ENCODE data around the gene SMIM5.
A peak's percentile ranks its signal among the peaks of the same experiment; 100 is the strongest.

Gene SMIM5

DNA sequence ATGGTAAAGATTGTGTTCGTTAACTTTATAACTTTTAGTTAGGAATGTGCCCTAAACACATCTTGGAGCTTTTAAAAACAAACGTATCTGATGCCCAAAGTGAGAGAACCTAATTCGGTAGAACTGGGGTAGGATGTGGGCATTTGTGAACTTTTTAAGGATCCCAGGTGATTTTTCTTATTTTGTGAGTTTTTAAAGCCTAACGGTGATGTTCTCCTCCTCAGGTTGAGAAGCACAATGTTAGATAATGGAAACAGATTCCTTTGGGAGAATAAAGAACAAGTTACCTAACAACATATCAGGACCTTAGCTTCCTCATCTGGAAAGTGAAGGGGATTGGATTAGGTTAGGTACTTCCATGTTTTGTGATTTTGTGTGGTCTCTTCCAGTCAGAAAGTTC lies 34.6 kb downstream of the SMIM5 start:
- no peak for DNase-seq (ENCODE audit: low spot score)

DNA sequence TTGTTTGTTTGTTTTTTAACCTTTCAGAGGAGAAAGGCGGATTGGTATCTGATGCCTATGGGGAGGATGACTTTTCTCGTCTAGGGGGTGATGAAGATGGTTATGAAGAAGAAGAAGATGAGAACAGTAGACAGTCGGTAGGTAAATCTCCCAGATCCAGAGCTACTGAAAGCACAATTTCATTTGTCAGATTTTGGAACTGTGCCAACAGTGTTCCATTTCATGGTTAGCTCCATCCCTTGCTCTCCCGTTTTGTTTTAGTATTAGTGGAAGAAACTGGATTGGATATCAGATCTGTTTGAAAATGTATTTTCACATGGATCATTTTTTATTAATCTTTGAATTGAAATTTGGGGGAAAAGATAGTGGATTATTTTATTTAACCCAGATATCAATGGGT lies 35.3 kb downstream of the SMIM5 start:
- no peak for DNase-seq (ENCODE audit: low spot score)

DNA sequence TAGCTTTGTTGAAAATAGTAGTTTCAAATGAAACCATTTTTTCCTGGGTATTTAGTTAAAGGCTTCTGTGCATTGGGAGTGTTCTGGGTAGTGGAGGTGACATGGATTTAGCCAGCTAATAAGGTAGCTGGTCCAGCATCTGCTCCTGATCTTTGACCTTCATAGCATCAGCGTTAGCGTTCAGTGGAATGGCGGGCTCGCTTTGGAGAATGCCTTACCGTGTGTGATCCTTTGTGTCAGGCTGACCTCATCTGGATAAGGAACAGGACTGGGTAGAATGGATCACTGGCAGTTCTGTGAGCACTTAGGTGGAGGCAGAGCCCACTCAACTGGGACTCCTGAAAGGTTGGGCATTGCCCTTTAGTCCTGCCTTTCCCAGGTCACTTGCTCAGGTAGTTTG lies 37.6 kb downstream of the SMIM5 start:
- DNase-seq (ENCODE audit: low spot score), result no peak

DNA sequence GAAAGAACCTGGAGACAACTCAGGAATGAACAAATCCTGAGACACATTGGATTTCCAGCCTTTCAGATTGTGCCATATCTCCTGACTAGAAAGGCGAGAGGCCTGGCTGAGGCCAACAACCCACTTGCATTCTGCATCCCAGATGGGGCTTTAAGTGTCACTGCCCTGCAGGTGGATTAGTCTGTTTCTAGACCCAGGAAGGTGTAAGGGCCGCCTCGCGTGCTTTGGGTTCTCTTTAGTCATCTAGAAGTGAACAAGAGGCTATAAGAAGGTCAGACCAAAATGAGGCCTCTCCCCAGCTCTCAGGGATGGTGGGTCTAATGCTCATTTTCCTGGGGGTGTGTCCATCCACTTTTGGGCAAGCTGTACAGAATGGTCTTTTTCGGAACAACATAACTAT lies 38.8 kb downstream of the SMIM5 start:
- no peak for DNase-seq (ENCODE audit: low spot score)

DNA sequence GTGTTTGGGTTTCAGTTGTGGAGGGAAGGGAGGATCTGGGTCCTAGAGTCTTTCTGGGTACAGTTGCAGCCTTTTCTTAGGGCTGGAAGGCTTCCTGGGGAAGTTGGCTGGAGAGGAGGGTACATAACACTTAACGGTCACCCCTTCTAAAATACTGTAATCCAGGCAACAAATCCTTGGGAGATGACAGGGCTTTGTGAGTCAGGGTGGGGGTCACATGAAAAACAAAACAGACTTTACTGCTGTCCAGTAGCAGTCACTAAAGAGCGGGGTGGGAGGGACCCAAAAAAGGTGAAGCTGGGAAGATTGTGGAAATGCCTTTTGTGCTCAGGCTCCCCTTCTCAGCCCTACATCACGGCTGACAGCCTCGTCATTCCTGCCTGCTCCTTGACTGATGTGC lies 40.3 kb downstream of the SMIM5 start:
- DNase-seq (ENCODE audit: low spot score), result no peak

DNA sequence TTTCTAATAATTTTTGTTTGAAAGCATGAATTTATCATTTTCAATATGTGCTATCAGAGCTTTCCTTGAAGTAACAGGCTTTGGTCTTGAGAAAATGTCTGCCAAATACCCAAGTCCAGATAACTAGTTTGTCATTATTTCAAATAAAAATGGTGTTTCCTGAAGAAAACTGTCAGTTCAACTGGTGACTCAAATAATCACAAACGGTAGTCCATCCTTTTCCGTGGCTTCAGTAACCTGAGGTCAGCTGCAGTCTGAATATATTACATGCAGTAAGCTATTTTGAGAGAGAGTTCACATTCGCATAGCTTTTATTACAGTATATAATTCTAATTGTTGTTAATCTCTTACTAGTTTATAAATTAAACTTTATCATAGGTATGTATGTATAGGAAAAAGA lies 43.2 kb downstream of the SMIM5 start:
- DNase-seq (ENCODE audit: low spot score), result no peak

DNA sequence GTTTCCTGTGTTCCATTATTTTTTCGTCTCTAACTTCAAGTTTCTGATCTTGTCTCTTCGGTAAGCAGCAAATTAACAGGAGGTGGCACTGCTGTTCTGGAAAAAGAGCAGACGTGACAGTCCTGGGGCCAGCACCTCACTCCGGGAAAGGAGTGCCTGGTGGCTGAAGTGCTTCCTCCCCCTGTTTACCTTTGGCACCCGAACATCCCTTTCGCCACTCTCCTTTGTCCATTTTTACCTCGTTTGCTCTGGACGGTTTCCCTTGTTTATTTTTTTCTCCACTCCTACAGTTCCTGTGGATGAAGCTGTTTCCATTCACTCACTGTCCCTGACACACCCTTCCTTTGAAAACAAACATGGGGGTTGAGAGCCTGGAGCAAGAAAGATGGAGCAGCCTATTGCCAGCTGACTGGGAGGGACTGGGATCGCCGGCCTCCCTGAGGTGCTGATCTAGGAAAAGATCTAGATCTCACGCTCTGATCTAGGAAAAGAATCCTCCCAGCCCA lies 46.5 kb downstream of the SMIM5 start:
- no peak for DNase-seq (ENCODE audit: low spot score)

DNA sequence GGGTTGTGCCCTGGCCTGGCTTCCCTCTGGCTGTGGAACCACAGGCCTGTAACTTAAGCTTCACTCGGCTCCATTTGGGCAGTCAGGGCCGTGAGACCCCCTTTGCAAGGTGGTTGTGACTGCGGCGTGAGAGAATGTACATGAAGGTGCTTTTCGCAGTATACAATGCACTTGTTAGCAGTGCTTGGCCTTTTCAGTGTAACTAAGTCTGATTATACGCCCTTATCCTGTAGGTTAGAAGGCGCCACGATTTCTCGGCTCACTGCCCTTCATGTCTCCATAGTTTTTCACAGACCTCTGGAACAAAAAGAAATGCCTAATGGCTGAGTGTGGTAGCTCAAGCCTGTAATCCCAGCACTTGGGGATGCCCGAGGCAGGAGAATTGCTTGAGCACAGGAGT lies 47.2 kb downstream of the SMIM5 start:
- no peak for DNase-seq (ENCODE audit: low spot score)

DNA sequence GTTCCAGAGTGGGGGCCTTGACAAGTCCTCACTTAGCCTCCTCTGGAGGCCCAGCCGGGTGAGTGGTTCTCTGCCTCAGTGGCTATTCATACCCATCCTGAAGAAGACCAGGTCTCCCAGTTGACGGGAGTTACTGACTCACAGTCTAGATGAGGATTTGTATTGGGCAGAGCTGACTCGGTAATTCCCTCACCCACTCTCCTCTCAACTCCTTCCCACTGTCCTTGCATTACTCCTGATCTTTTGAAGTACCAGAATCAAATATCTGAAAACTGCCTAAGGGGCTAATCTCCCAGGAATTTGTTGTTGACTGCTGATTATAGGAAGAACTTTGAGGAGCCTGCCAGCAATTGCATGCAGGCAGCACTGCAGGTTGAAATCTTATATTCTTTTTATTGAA lies 48.1 kb downstream of the SMIM5 start:
- DNase-seq (ENCODE audit: low spot score), result no peak

DNA sequence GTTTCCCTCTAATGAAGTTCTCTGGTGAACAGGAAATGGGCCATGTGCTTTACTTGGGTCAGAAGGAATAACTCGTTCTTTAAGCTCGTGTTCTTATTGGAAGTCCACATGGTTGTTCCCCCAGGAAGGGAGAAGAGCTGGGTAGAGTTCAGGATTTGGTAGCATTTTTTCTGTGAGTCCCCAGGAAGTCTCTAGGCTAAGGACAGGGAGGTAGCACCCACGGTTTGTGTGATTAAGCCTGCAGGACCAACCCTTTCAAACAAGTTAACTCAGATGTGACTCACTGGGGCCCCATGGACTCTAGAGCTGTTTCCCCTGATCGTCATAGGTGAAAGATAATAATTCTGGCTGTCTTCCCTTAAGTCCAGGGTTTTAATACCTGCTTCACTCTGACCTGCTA lies 50.3 kb downstream of the SMIM5 start:
- DNase-seq (ENCODE audit: low spot score), result no peak

DNA sequence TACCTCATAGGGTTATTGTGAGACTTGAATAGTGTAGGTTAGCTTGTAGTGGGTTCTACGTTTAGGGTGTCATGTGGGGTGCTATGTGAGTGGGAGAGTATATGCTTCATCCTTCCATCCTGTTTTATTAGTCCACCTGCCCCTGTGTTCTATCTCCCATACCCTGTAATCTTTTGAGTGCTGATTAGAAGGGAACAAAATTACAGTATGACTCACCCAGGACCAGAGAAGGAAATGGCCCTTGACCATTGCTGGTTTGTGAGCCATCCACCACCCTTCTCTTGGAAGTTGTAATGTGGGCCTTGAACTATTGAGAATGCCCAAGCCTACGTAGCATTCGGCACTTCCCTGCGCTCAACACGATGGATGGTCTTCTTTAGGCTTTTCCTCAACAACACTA lies 51.0 kb downstream of the SMIM5 start:
- no peak for DNase-seq (ENCODE audit: low spot score)

DNA sequence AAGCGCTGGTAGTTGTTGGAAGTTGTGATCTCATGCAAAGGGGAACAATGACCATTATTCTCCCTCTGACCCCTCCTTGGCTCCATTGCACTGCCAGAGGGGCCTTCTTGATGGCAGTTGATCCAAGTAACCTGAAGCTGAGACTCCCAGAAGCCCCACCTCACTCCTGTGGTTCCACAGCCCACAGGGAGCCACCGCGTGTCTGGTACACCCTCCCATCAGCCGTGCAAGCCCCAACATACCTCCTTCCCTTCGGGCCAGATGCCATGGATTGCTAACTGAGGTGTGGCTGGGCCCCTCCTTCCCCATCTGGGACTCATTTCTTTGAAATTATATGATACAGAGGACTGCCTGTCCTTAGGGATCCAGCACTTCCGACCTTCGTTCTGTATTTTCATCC lies 51.7 kb downstream of the SMIM5 start:
- DNase-seq (ENCODE audit: low spot score), result no peak

DNA sequence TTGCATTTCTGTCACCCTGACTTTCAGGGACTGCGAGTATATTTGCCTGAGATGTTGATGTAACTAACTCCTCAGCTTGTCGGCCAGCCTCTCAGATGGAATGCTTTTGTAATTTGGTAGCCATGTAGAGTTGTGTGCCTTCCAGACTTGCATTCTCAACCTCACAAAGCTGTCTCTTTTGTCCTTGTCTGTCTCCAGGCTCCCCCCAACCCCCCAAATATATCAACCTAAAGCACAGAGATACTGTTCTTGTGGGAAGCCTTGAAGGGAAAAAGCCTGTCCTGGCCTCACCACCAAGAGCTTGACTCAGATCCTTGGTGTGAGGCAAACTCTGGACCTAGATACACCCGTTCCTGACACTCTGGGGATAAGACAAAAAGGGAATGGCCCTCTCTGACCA lies 52.3 kb downstream of the SMIM5 start:
- DNase-seq (ENCODE audit: low spot score), result no peak

DNA sequence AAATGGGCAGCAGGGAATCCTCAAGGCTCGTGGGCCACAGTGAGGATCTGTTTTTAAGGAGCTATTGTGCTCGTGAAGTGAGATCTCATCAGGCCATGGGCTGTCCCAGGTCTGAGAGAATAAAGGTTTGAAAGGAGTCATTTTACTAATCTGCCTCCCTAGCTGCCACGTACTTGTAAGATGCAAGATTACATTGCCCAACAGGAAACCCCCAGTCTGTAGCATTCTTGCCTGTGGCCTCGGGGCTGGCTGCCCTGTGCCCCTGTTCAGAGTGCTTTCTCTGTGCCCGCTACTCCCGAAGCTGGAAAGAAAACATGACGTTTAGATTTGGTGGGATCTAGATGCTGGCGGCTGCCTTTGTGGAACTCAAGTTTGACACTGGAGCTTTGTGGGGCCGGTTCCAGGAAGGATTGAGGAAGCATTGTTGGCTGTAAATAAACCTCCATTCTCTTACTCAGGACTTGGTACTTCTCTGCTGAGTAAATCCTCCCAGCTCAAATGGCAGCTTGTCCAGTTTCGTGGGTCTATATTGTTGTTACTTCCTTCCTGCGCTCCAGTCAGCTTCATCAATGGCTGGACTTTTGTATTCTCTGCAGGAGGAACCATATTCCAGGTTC lies 55.1 kb downstream of the SMIM5 start:
- DNase-seq (ENCODE audit: low spot score), result no peak

DNA sequence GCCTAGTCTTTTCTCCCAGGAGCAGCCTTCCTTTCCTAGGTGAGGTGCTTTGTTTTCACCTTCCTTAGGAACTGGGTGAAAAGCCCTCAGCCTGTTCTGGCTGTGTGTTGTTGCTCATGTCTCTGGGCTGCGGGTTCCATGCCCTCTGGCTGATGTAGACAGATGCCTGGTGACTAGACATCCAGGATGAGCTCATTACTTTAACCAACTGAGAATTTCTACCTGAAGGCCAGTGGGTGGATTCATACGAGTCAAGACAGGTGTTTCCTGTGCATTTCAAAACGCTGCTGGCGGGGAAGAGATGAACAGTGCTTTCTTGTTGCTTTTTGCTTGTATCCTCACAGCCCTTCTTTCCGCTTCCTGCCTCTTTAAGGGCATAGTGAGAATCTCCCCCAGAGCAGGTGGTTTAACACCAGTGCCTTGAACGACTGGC lies 56.2 kb downstream of the SMIM5 start:
- DNase-seq (ENCODE audit: low spot score), result peak; percentile 85
